Activated T-helper 1 cell treated with Interleukin-2 at 50 U/mL for 16 hours (primary cell): ENCODE results near the gene FAM78A.
"Not testable (repeated sequence)": the region's sequence is repeated elsewhere in the genome, so short reads cannot be mapped to it uniquely, and the experiment has no call there.

ENCODE experiments used
- DNase-seq: peaks from one replicate; pipeline ENCODE4 v3.0.0-alpha.2; 2020; ENCODE audit warnings: low read depth

FAM78A gene

DNA sequence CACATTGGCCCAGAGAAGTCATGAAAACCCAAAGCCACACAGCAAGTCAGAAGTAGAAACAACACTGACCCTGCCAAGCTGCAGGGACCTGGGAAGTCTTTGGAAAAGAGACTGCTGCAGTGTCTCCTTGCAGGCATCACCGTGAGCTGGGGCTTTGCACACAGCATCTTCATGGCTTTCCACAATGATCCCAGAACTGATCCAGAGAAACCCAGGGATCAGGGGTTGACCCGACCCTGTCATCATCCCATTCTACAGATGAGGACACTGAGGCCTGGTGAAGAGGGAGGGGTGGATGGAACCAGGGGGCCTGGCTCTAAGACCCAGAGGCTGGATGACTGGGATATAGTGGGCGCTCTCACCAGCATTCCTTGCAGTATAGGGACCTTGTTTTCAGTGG is 4.3 kb upstream of the FAM78A start:
- DNase-seq, result no peak

DNA sequence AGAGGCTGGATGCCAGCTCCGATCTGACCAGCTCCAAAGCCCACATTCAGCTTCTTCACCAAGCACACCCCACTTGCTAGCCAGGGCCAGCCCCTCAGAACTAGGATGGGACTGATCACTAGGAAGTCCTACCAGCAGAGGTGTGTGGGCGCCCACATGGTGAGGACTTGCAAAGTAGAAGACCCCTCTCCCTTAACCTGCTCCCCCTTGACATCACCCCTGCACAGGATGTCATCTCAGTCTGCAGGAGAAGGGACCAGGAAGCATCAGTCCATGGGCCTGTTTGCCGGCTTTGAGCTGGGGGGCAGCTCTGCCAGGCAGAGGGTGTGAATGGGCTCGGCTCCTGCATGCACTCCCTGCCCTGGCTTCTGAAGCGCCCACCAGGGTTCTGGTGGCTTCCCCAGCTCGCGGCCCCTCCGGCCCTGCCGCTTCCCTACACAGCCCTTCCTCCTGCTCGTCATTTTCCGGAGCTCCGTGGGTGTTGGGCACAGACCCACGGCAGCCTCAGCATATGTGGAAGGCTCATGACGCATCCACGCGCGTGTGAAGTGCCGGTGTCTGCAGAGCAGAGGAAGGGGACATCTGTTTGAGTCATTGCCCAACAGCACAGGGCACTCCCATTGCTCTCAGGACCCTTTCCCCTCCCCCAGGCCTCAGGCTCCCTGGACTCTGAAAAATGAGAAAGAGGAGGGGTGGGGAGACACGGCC is 3.7 kb upstream of the FAM78A start:
- DNase-seq, result no peak

DNA sequence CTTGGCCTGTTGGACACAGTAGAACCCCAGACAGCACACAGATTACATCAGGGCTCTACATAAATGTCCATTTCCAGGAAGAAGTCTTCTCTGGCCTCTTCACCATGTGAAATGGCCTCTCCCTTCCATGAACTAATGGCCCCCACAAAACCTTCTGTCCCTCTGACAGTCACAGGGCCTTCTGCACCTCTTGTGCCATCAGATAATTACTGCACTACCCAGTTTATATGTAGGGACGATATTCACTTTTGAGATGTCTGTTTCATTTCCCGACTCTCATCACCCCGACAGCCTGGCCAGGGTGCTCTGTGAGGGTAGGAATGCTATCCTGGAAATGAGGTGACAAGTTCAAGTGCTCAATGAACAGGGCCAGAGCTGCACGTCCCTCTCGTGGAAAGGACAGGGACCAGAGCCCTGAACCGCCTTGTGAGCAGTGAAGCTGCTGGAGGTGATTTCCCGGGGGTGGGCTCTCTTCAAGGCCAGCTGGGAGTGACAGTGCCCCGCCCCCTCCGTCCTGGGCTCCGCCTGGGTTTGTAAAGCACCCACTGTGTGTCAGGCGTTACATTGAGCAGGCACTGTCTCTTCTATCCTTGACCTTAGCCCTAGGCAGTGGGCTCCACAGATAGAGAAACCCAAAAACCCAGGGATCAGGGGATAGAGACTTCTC is 3.0 kb upstream of the FAM78A start:
- DNase-seq, result no peak

GRCh38 chr9:131278702-131279111 is 2.4 kb upstream of the FAM78A start:
- DNase-seq, result no peak

DNA sequence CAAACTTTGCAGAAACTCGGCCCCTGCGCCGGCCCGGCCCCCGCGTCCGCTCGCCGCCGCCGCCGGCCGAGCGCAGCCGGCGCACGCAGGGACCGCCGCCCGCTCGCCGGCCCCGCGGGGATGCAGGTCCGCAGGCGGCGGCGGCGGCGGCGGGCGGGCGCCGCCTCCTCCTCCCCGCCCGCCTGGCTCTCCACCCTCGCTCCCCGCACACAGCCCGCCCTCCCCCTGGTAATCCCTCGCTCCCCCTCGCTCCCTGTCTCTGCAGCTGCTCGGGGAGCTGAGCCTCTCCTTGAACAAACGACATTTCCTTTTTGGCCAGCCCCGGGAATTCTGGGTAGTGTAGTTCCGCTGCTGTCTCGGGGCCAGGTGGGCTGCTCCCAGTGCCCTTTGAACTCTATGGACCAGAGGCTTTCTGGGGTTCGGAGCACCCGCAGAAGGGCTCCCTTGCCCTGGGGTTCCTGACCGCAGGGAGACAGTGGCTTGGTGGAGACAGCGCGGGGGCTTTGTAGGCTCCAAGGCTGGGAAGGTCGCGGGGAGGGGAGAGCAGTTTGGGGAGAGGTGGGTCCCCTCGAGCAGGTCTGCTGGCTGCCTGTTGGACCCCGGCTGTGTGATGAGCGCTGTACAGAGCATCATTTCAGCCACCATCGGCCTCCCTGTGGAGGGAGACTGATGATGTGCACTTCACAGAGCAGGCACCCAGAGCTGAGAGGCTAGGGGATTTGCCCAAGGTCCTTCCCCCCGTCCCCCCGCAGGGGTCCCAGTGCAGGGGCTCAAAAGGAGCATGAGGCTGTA is 1.8 kb upstream of the FAM78A start:
- peak; percentile 55 for DNase-seq

DNA sequence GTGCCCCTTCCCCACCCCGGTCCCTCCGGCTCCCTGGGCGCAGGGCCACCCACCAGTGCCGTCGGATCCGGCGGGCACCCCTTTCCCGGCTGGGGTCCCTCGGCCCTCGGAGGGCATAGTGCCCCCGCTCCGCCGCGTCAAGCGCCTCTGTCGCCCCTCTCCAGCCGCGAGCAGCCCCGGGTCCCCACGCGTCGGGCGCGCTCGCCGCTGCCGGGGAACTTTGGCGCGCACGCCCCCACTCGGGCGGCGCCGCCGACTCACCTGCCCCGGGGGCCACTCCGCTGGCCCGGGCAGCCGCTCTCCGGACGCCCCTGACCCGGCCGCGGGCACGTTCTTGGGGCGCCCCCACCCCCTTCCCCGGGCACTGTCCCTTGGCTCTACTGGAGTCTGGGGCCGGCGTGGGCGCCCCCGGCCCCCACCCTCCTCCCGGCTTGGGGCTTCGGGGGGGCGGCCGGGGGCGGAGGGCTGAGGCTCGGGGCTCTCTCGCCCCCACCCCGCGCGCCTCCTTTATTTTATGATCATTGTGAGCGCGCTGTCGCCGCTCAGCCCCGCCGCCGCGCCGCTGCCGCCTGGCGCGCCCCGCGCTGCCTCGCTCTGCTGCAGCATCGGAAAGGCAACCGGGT is 1.1 kb upstream of the FAM78A start:
- DNase-seq, result no peak

GRCh38 chr9:131276891-131277286 is 579 bp upstream of the FAM78A start:
- DNase-seq, result no peak

DNA sequence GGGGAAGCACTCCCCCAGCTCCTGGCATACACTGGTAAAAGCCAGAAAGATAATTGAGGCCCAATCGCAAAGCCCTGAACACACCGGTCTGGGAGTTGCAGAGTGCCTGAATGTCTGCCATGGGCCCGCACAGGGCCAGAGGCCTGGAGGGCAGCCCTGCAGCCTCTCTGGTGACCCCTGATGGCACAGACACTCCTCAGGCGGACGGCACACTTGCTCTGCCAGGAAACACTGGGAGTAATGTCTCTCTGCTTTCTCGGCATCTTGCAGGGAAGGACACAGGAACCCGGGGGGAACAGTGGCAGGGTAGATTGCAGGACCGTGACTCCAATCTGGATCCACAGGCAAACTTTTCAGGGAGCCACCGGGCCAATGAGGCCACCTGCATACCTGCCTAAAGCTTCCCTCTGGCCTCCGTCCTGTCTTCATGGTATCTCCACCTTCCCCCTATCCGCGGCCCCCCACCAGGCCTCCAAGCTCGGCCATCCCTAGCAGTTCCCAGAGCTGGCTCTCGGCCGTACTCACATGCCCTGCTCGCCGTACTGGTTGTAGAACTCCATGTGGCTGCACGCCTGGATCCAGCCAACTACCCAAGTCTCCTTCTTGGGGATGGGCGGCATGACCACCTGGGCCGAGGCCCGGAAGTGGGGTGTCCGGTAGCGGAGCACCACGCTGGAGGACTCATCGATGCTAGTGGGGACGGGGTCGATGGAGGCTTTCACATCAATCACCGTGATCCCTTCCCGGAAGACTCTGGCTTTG is 797 bp downstream of the FAM78A start:
- DNase-seq, result no peak

GRCh38 chr9:131274674-131275331 is 1.5 kb downstream of the FAM78A start:
- no peak for DNase-seq

DNA sequence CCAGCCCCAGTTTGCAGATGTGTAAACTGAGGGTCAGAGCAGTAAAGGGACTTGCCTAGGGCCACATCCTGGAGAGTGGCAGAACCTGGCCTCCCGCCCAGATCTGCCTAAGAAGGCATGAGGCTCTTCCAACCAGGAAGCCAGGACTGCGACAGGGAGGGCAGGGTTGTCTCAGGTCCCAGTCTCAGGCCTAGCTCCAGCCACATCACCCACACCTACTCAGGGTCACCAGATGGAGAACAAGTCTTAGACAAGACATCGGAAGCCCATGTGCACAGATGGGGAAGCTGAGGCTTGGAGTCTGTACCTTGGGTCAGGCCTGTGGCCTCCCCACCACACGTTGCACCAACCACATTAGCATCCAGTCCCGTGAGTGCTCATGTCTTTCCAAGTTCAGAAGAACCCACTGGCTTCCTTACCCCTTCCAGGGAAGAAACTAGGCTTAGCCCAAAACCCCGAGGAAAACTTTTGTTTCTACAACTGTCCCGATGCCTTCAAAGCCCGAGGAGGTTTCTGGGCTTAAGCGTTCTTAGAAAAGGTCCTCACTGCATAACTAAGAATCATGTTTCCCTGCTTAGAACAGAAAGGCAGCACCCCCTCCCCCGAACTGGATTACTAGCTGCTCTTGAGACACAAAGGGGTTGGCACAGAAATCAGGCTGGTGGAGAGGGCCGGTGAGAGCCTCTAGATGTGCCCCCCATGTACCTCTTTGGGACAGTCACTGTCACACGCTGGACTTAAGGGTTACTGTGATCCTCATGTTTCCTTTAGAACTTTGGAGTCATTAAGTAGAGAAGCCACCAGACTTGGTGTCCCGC is 2.2 kb downstream of the FAM78A start:
- no peak for DNase-seq

- no peak for DNase-seq
Observed at GRCh38 chr9:131273146-131273855, 3.0 kb downstream of the FAM78A start.

GRCh38 chr9:131272212-131272611 is 4.1 kb downstream of the FAM78A start:
- DNase-seq, result no peak

GRCh38 chr9:131271506-131271931 is 4.8 kb downstream of the FAM78A start:
- DNase-seq, result no peak

GRCh38 chr9:131271016-131271273 is 5.4 kb downstream of the FAM78A start:
- not testable (repeated sequence) for DNase-seq

GRCh38 chr9:131270171-131271015 is 5.9 kb downstream of the FAM78A start:
- DNase-seq, result no peak

DNA sequence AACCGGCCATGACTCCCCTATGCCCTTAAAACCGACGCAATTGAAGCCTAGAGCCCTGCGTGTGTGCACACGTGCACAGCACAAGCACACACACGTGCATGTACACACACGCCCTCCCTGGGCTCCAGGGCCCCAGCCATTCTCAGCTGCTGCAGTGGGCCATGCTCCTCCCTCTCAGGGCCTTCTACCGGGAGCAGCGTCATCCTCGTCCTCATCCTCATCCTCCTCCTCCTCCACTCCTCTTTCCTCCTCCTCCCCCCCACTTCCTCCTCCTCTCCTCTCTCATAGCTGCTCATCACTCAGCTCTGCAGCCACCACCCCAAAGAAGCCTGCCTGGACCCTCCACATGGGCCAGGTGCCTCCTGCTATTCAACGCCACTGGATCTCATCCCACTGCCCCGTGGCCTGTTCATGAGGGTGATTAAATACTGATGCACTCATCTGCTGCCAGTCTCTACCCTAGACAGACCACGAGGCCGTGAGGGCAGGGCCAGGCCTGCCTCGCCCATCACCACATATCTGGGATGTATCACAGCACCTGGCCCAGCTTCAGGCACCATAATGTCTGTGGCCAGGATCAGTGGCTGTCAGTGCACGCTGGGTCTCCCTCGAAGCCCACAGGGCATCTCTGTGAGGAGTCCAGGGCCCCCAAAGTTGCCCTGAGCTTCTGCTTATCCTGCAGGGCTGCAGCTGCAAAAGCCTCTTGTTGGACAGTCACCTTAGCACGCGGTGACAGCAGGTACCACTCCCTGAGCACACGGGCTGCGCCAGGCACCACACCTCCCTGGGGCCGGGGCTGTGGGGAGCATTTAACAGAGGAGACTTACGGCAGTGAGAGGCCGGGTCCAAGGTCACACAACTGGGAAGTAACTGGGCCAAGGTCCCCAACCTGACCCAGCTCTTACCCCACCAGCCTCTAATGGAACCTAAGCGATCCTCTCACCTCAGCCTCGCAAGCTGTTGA is 9.8 kb downstream of the FAM78A start:
- no peak for DNase-seq

GRCh38 chr9:131264231-131264630 is 12.1 kb downstream of the FAM78A start:
- no peak for DNase-seq

- no peak for DNase-seq
Observed at GRCh38 chr9:131263701-131264100, 12.6 kb downstream of the FAM78A start.
